Liver (tissue), 9 donors: Measurements from ENCODE around the gene CYP2U1. TPM values are rescaled to one million over a fixed set of nuclear protein-coding genes. Genes with fewer than 3 reads are reported as not detected.

ENCODE experiments used
- DNase-seq: peaks from one replicate; pipeline ENCODE4 v3.0.0-alpha.2; 2017; ENCODE audit warnings: low spot score
- H3K27ac ChIP-seq, 2 donors: one replicate each; pipeline ENCODE4 v1.7.0; 2013; ENCODE audit warnings: inconsistent platforms in 2 of 2, low read length in 2 of 2, control low read depth in 1 of 2, low read depth in 1 of 2, mild to moderate bottlenecking in 1 of 2
- H3K27me3 ChIP-seq, 4 donors: one replicate each; pipeline versions ENCODE4 v1.6.1 to v1.7.0; 2013; ENCODE audit warnings: low read length in 3 of 4, inconsistent platforms in 1 of 4, mild to moderate bottlenecking in 1 of 4, moderate library complexity in 1 of 4; ENCODE audit not compliant: control insufficient read depth in 4 of 4, insufficient read depth in 4 of 4
- H3K36me3 ChIP-seq, 4 donors: one replicate each; pipeline versions ENCODE4 v1.6.1 to v1.7.0; 2013; ENCODE audit warnings: low read length in 3 of 4, mild to moderate bottlenecking in 3 of 4, low read depth in 1 of 4, moderate library complexity in 1 of 4; ENCODE audit not compliant: control insufficient read depth in 4 of 4, insufficient read depth in 3 of 4
- H3K4me1 ChIP-seq, 4 donors: one replicate each; pipeline versions ENCODE4 v1.6.1 to v1.7.0; 2013; ENCODE audit warnings: low read length in 3 of 4, mild to moderate bottlenecking in 3 of 4, moderate library complexity in 1 of 4; ENCODE audit not compliant: control insufficient read depth in 4 of 4, insufficient read depth in 4 of 4
- H3K4me3 ChIP-seq, 3 donors: one replicate each; pipeline versions ENCODE4 v1.6.1 to v1.7.0; 2013; ENCODE audit warnings: low read length in 3 of 3, control low read depth in 1 of 3, low read depth in 1 of 3, mild to moderate bottlenecking in 1 of 3
- H3K9ac ChIP-seq, 2 donors: one replicate each; pipeline ENCODE4 v1.7.0; 2013; ENCODE audit warnings: low read length in 2 of 2, mild to moderate bottlenecking in 2 of 2, moderate library complexity in 2 of 2, control low read depth in 1 of 2, low read depth in 1 of 2
- H3K9me3 ChIP-seq, 4 donors: one replicate each; pipeline versions ENCODE4 v1.6.1 to v1.7.0; 2013; ENCODE audit warnings: low read length in 3 of 4; ENCODE audit not compliant: control insufficient read depth in 4 of 4
- EGR1 ChIP-seq, 2 donors: IDR thresholded peaks; 2 replicates each; pipeline ENCODE4 v1.6.1; 2016 to 2018; ENCODE audit warnings: antibody characterized with exemption in 2 of 2, low read depth in 2 of 2
- FOXA2 ChIP-seq: IDR thresholded peaks from 2 replicates; pipeline ENCODE4 v1.6.1; 2016; ENCODE audit warnings: antibody characterized with exemption
- GABPA ChIP-seq, 2 donors: IDR thresholded peaks in 1 of 2; conservative IDR thresholded peaks in 1 of 2; 2 replicates each; pipeline ENCODE4 v1.6.1; 2016; ENCODE audit warnings: antibody characterized with exemption in 2 of 2, mild to moderate bottlenecking in 1 of 2, moderate library complexity in 1 of 2
- HNF4A ChIP-seq, 2 donors: conservative IDR thresholded peaks; 2 replicates each; pipeline ENCODE4 v1.6.1; 2016; ENCODE audit warnings: antibody characterized with exemption in 2 of 2, mild to moderate bottlenecking in 2 of 2
- HNF4G ChIP-seq: IDR thresholded peaks from 2 replicates; pipeline ENCODE4 v1.6.1; 2016; ENCODE audit warnings: antibody characterized with exemption
- JUND ChIP-seq, 2 donors: IDR thresholded peaks; 2 replicates each; pipeline ENCODE4 v1.6.1; 2016; ENCODE audit warnings: antibody characterized with exemption in 2 of 2
- NR2F2 ChIP-seq: IDR thresholded peaks from 2 replicates; pipeline ENCODE4 v1.6.1; 2016; ENCODE audit warnings: antibody characterized with exemption
- RAD21 ChIP-seq, 2 donors: IDR thresholded peaks; 2 replicates each; pipeline ENCODE4 v1.6.1; 2016; ENCODE audit warnings: antibody characterized with exemption in 2 of 2, mild to moderate bottlenecking in 2 of 2
- RXRA ChIP-seq, 2 donors: IDR thresholded peaks; 2 replicates each; pipeline ENCODE4 v1.6.1; 2017 to 2018; ENCODE audit warnings: antibody characterized with exemption in 2 of 2, mild to moderate bottlenecking in 1 of 2
- SP1 ChIP-seq: IDR thresholded peaks from 2 replicates; pipeline ENCODE4 v1.6.1; 2018; ENCODE audit warnings: antibody characterized with exemption, mild to moderate bottlenecking
- YY1 ChIP-seq: IDR thresholded peaks from 2 replicates; pipeline ENCODE4 v1.6.1; 2016; ENCODE audit warnings: antibody characterized with exemption, mild to moderate bottlenecking
- WGBS: extraction: QIAGEN DNeasy Blood & Tissue Kit; methylation state at CpG from one replicate; pipeline ENCODE4 v1.1.7; 2013; 5-methylcytosine and 5-hydroxymethylcytosine counted together
- polyA plus RNA-seq, 2 donors: library from polyadenylated mRNA; stranded (reverse) in 1 of 2; unstranded in 1 of 2; fragments of 200-250 nt in 1 of 2; fragments of >200 nt in 1 of 2; fragmentation: Nextera tagmentation in 1 of 2; extraction: Ambion mirVana in 1 of 2; gene quantifications; one replicate each; pipeline versions ENCODE4 v1.2.1 to v1.2.3, GENCODE V29; 2013 to 2015
- total RNA-seq, 2 donors: library from RNA; depleted of rRNA; stranded (reverse); fragments of >200 nt; gene quantifications; one replicate each; pipeline ENCODE4 v1.2.3, GENCODE V29; 2014
- TF ChIP-seq, protein P1 (sequence below): IDR thresholded peaks from 2 replicates; pipeline ENCODE4 v1.6.1; 2016; ENCODE audit warnings: antibody characterized with exemption, mild to moderate bottlenecking
- TF ChIP-seq, protein P2 (sequence below): IDR thresholded peaks from 2 replicates; pipeline ENCODE4 v1.6.1; 2016; ENCODE audit warnings: antibody characterized with exemption
- donor health status: healthy.
- donor health status: healthy.
- donor health status: healthy.
- donor health status: healthy.
- donor health status: healthy.

Gene CYP2U1
- total and polyA plus RNA-seq, 4 donors: 2.0 to 4.9 (median 3.2) TPM

GRCh38 chr4:107896158-107896645 is 35.1 kb upstream of the CYP2U1 start:
- Histone ChIP-seq H3K4me3 (no peak overlapping the region), H3K27me3 (no peaks in the 10 kb centered on the region), H3K36me3 (no peaks in the 10 kb centered on the region), H3K4me1 (peaks cover 0 to 23% (median 2%) of the 10 kb centered on the region in 4 donors), H3K9ac (no peak overlapping the region), H3K9me3 (no peaks in the 10 kb centered on the region), H3K27ac (peak overlapping the region; percentile 25 to 47)
- no peak for TF ChIP-seq HNF4G
- TF ChIP-seq FOXA2: peak; percentile 30
- TF ChIP-seq EGR1 (IDR thresholded peaks at IDR 0.05; ENCODE audit: low read depth in 2 of 2): no peak
- TF ChIP-seq JUND (IDR thresholded peaks at IDR 0.05): peak in 1 of 2 donors; percentile 7
- no peak for DNase-seq
- WGBS: 32% methylated on average over 2 of the region's 2 CpGs

DNA sequence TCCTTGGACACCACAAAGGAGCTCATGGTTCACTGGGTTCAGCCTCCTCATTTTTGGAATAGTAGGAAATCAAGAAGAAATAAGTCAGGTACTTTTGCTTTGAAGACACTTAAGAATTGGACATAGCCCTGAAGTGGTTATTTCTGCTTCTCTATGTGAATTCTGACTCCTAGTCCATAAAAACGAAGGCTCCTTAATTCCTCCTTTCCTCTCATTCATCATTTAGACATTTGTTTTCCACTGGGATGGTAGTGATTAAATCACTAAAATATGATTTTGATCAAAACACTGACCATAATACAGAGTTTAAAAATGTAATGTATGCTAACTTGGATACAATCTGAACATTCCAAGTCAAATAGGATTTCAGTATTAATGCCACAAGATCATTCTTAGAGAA is 34.7 kb upstream of the CYP2U1 start:
- Histone ChIP-seq H3K4me3 (no peak overlapping the region), H3K27ac (peak overlapping the region; percentile 25 to 47), H3K27me3 (no peaks in the 10 kb centered on the region), H3K9me3 (no peaks in the 10 kb centered on the region), H3K9ac (no peak overlapping the region), H3K36me3 (no peaks in the 10 kb centered on the region), H3K4me1 (peaks cover 0 to 23% (median 2%) of the 10 kb centered on the region in 4 donors)
- no peak for DNase-seq
- peak in 1 of 2 donors; percentile 31 for TF ChIP-seq HNF4A (conservative IDR thresholded peaks at IDR 0.05)
- TF ChIP-seq HNF4G: no peak
- no peak for TF ChIP-seq JUND (IDR thresholded peaks at IDR 0.05)
- TF ChIP-seq NR2F2: no peak
- TF ChIP-seq SP1: no peak
- WGBS: 70% methylated on average over 1 of the region's 1 CpG

DNA sequence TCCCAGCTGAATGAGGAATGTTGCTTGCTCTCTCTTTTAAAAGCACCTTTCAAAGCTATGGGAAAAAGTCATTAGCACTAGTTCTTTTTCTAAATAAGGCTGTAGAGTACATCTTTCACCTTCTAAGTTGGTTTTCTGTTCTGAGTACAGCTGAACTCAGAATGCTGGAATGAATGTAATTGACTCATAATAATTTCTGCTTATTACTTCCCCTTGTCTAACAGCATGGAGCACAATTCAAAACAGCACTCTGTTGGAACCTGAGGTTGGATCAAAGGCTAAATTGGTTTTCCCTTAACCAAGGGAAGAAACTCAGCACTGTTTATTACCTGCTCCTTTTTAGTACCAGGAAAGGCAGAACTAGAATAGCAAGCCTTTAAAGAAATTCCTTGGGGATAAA is 33.5 kb upstream of the CYP2U1 start:
- Histone ChIP-seq H3K9me3 (no peaks in the 10 kb centered on the region), H3K9ac (no peak overlapping the region), H3K27ac (no peak overlapping the region), H3K36me3 (no peaks in the 10 kb centered on the region), H3K4me3 (no peak overlapping the region), H3K27me3 (no peaks in the 10 kb centered on the region), H3K4me1 (peaks cover 0 to 23% (median 2%) of the 10 kb centered on the region in 4 donors)
- no peak for DNase-seq
- TF ChIP-seq GABPA (IDR thresholded peaks at IDR 0.05 in 1 of 2, conservative IDR thresholded peaks at IDR 0.05 in 1 of 2): no peak
- TF ChIP-seq JUND (IDR thresholded peaks at IDR 0.05): no peak
- TF ChIP-seq RAD21 (IDR thresholded peaks at IDR 0.05): no peak
- no peak for TF ChIP-seq RXRA (IDR thresholded peaks at IDR 0.05)
- TF ChIP-seq YY1: no peak
- TF ChIP-seq, protein P1, sequence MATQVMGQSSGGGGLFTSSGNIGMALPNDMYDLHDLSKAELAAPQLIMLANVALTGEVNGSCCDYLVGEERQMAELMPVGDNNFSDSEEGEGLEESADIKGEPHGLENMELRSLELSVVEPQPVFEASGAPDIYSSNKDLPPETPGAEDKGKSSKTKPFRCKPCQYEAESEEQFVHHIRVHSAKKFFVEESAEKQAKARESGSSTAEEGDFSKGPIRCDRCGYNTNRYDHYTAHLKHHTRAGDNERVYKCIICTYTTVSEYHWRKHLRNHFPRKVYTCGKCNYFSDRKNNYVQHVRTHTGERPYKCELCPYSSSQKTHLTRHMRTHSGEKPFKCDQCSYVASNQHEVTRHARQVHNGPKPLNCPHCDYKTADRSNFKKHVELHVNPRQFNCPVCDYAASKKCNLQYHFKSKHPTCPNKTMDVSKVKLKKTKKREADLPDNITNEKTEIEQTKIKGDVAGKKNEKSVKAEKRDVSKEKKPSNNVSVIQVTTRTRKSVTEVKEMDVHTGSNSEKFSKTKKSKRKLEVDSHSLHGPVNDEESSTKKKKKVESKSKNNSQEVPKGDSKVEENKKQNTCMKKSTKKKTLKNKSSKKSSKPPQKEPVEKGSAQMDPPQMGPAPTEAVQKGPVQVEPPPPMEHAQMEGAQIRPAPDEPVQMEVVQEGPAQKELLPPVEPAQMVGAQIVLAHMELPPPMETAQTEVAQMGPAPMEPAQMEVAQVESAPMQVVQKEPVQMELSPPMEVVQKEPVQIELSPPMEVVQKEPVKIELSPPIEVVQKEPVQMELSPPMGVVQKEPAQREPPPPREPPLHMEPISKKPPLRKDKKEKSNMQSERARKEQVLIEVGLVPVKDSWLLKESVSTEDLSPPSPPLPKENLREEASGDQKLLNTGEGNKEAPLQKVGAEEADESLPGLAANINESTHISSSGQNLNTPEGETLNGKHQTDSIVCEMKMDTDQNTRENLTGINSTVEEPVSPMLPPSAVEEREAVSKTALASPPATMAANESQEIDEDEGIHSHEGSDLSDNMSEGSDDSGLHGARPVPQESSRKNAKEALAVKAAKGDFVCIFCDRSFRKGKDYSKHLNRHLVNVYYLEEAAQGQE: no peak
- TF ChIP-seq HNF4G: no peak
- TF ChIP-seq, protein P2, sequence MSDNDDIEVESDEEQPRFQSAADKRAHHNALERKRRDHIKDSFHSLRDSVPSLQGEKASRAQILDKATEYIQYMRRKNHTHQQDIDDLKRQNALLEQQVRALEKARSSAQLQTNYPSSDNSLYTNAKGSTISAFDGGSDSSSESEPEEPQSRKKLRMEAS: no peak
- no peak for TF ChIP-seq FOXA2
